Measurements from ENCODE around the gene OR4D9. TPM values are rescaled to one million over a fixed set of nuclear protein-coding genes. Genes with fewer than 3 reads are reported as not detected.

The OR4D9 gene
- total RNA-seq, 2 experiments from 2014 or later, result not detected

GRCh38 chr11:59562292-59562691, 51.0 kb downstream of the OR4D9 start:
- Mint-ChIP-seq H3K4me1 (ENCODE audit: low read depth) (peaks cover 32% of the 10 kb centered on the region), H3K9me3 (peaks cover 2% of the 10 kb centered on the region), H3K36me3 (peaks cover 4% of the 10 kb centered on the region), H3K4me3 (no peak overlapping the region), H3K27me3 (peaks cover 4% of the 10 kb centered on the region), H3K27ac (peak overlapping the region; percentile 5)
- no peak for DNase-seq
- POLR2A ChIA-PET, result no interaction called here
- intact Hi-C loops (cut with micrococcal nuclease), result loop anchor here (5.0 kb wide), 1 partner anchor 295 kb away; no protein-coding TSS in a partner anchor
- CTCF ChIA-PET, result interaction anchor here (0.6 to 3.2 kb wide), 3 partner anchors 12 to 267 kb away, joined by 3 to 12 read pairs (median 4); no protein-coding TSS in a partner anchor

Other genes starting within 250 kb of the OR4D9 start
- not detected for gene OR5AN1, start 152.6 kb upstream of the OR4D9 start, total RNA-seq
- not detected for gene OR5A2, start 85.1 kb upstream of the OR4D9 start, total RNA-seq
- gene OR5A1, start 75.1 kb upstream of the OR4D9 start, total RNA-seq, result not detected
- gene OR4D6, start 54.6 kb upstream of the OR4D9 start, total RNA-seq, result not detected
- gene OR4D10, start 38.2 kb upstream of the OR4D9 start, total RNA-seq, result not detected
- gene OR4D11, start 8.0 kb upstream of the OR4D9 start, total RNA-seq, result not detected
- gene OSBP, start 104.2 kb downstream of the OR4D9 start, total RNA-seq, result 10 to 100 TPM; 37.2 to 40.9 TPM
- gene PATL1, start 157.5 kb downstream of the OR4D9 start, total RNA-seq, result 10 to 100 TPM; 58.3 to 62.3 TPM
- gene OR10V1, start 202.3 kb downstream of the OR4D9 start, total RNA-seq, result not detected
- gene STX3, start 243.8 kb downstream of the OR4D9 start, total RNA-seq, result 10 to 100 TPM; 11.7 to 12.3 TPM

All from activated CD4-positive, alpha-beta memory T cell treated with anti-CD3 and anti-CD28 coated beads for 36 hours (primary cell).